Endothelial cell of umbilical vein (primary cell): ENCODE data around the gene CD46. TPM values are rescaled to one million over a fixed set of nuclear protein-coding genes. Genes with fewer than 3 reads are reported as not detected.

Experiments
- BruUV-seq: library from RNA; stranded (reverse); fragments of 400-500 nt; replicated peaks from 2 replicates; lab custom pipeline; 2021; lab: Mats Ljungman, UMichigan
- CTCF ChIA-PET: fragments of 300-600, 350-600 bp; sonication (Branson Sonifier 250); formaldehyde crosslinking; loops from one replicate; lab custom pipeline; 2021; ENCODE audit warnings: antibody characterized with exemption, inconsistent platforms; lab: Charles Lee
- POLR2A ChIA-PET: fragments of 300-600, 350-600 bp; sonication (Branson Sonifier 250); formaldehyde crosslinking; loops from one replicate; lab custom pipeline; 2021; ENCODE audit warnings: antibody characterized with exemption, inconsistent platforms; lab: Charles Lee
- DNase-seq: peaks from one replicate; pipeline ENCODE4 v3.0.0-alpha.2; 2011; ENCODE audit warnings: low read depth, low spot score
- FAIRE-seq: peaks from 2 replicates; lab custom pipeline; 2011; peaks lifted over from hg19 to GRCh38; lab: Jason Lieb, UNC
- H2AFZ ChIP-seq: 2 replicates; pipeline ENCODE4 v1.6.0; 2012; ENCODE audit warnings: low read depth, low read length, control low read depth, inconsistent platforms
- H3K27ac ChIP-seq: 2 replicates; pipeline ENCODE4 v1.5.1; 2011; ENCODE audit warnings: low read depth, mild to moderate bottlenecking, control low read depth, low read length, moderate library complexity; ENCODE audit not compliant: insufficient read depth
- H3K27me3 ChIP-seq, 2 experiments: 2 replicates each; pipeline versions ENCODE4 v1.6.0 to v1.6.1; 2011; ENCODE audit warnings: low read length in 2 of 2, mixed read lengths in 1 of 2; ENCODE audit not compliant: control insufficient read depth in 2 of 2, insufficient read depth in 2 of 2
- H3K36me3 ChIP-seq, 2 experiments: 2 replicates in 1 of 2; 3 replicates in 1 of 2; pipeline ENCODE4 v1.5.1; 2011; ENCODE audit warnings: low read length in 2 of 2, mild to moderate bottlenecking in 1 of 2, moderate library complexity in 1 of 2; ENCODE audit not compliant: control insufficient read depth in 2 of 2, insufficient read depth in 2 of 2; ENCODE audit errors: extremely low read depth in 1 of 2
- H3K4me1 ChIP-seq: 3 replicates; pipeline ENCODE4 v1.5.1; 2011; ENCODE audit warnings: mild to moderate bottlenecking, low read length; ENCODE audit not compliant: control insufficient read depth, insufficient read depth; ENCODE audit errors: extremely low read depth
- H3K4me2 ChIP-seq: 2 replicates; pipeline ENCODE4 v1.6.1; 2011; ENCODE audit warnings: low read length, control low read depth, mixed read lengths; ENCODE audit not compliant: insufficient read depth
- H3K4me3 ChIP-seq, 3 experiments: fragments of 200-600 bp in 1 of 3; sonication (generic), shearing (Covaris generic) in 1 of 3; replicated peaks in 1 of 3; 2 replicates each; pipeline ENCODE4 v1.5.1; 2011 to 2016; ENCODE audit warnings: control low read depth in 3 of 3, low read length in 3 of 3, mild to moderate bottlenecking in 2 of 3, inconsistent platforms in 1 of 3, low read depth in 1 of 3, moderate library complexity in 1 of 3; ENCODE audit not compliant: insufficient read depth in 1 of 3
- H3K79me2 ChIP-seq: 2 replicates; pipeline ENCODE4 v1.6.0; 2012; ENCODE audit warnings: low read length, inconsistent platforms; ENCODE audit not compliant: control insufficient read depth, insufficient read depth
- H3K9ac ChIP-seq: replicated peaks from 2 replicates; pipeline ENCODE3; 2011; ENCODE audit warnings: low read length, control low read depth; ENCODE audit not compliant: insufficient read depth; ENCODE audit errors: extremely low read depth
- H3K9me1 ChIP-seq: replicated peaks from 3 replicates; pipeline ENCODE4 v1.6.0; 2011; ENCODE audit warnings: mild to moderate bottlenecking, low read length; ENCODE audit not compliant: control insufficient read depth, insufficient read depth; ENCODE audit errors: extremely low read depth
- H3K9me3 ChIP-seq: replicated peaks from 2 replicates; pipeline ENCODE4 v1.5.1; 2012; ENCODE audit warnings: low read length, inconsistent platforms; ENCODE audit not compliant: control insufficient read depth, insufficient read depth
- H4K20me1 ChIP-seq: replicated peaks from 2 replicates; pipeline ENCODE3; 2011; ENCODE audit warnings: mild to moderate bottlenecking, low read length; ENCODE audit not compliant: control insufficient read depth, insufficient read depth; ENCODE audit errors: extremely low read depth
- CTCF ChIP-seq, 2 donors: IDR thresholded peaks; 1 replicate in 1 of 2; 2 replicates in 1 of 2; pipeline ENCODE4 v1.5.1; 2011; ENCODE audit warnings: low read length in 2 of 2, mild to moderate bottlenecking in 2 of 2, moderate library complexity in 2 of 2, control low read depth in 1 of 2, inconsistent platforms in 1 of 2, low read depth in 1 of 2; ENCODE audit not compliant: insufficient read depth in 1 of 2; ENCODE audit errors: extremely low read depth in 1 of 2
- EZH2 ChIP-seq: IDR thresholded peaks from 2 replicates; pipeline ENCODE4 v1.6.1; 2012; ENCODE audit warnings: borderline replicate concordance, low read depth, mild to moderate bottlenecking, moderate library complexity, low read length, inconsistent platforms; ENCODE audit not compliant: severe bottlenecking
- FOS ChIP-seq: IDR thresholded peaks from 2 replicates; pipeline ENCODE4 v1.6.1; 2011; ENCODE audit warnings: mild to moderate bottlenecking, low read length, moderate library complexity, borderline replicate concordance; ENCODE audit not compliant: insufficient read depth
- GATA2 ChIP-seq: IDR thresholded peaks from 2 replicates; pipeline ENCODE4 v1.7.0; 2011; ENCODE audit warnings: low read depth, mild to moderate bottlenecking, moderate library complexity, mixed read lengths, low read length; ENCODE audit not compliant: insufficient read length, insufficient read depth
- JUN ChIP-seq: IDR thresholded peaks from 2 replicates; pipeline ENCODE4 v1.6.1; 2011; ENCODE audit warnings: borderline replicate concordance, low read depth; ENCODE audit not compliant: insufficient read length, insufficient read depth
- MAX ChIP-seq: IDR thresholded peaks from 2 replicates; pipeline ENCODE4 v1.6.1; 2011; ENCODE audit not compliant: insufficient read depth, insufficient read length
- MYC ChIP-seq: IDR thresholded peaks from one replicate; pipeline ENCODE4 v1.6.1; 2011; ENCODE audit warnings: mild to moderate bottlenecking, low read depth, low read length
- POLR2A ChIP-seq: IDR thresholded peaks from 2 replicates; pipeline ENCODE4 v1.6.1; 2012; ENCODE audit warnings: low read depth, mild to moderate bottlenecking, control low read depth, low read length
- POLR2AphosphoS5 ChIP-seq: IDR thresholded peaks from 2 replicates; pipeline ENCODE4 v1.6.1; 2012; ENCODE audit warnings: low read depth, mild to moderate bottlenecking, control low read depth, low read length, moderate library complexity; ENCODE audit not compliant: insufficient read depth
- dilution Hi-C: fragments of 300-500 bp; cut with MboI; formaldehyde crosslinking; loops from one replicate; pipeline ENCODE4 v1.15.0; 2019; ENCODE audit warnings: low sequenced_read_pairs; ENCODE audit not compliant: extremely low pct_ligation_motif_present
- intact Hi-C: fragments of 100-400 bp; cut with micrococcal nuclease; formaldehyde crosslinking; loops from one replicate; pipeline ENCODE4 v1.10.0; 2022
- polyA plus RNA-seq, 4 experiments: library from polyadenylated mRNA; depleted of rRNA in 3 of 4; stranded (reverse) in 3 of 4; unstranded in 1 of 4; fragments of >200 nt; gene quantifications; 2 replicates each; pipeline versions ENCODE4 v1.2.1 to v1.2.3, GENCODE V29; 2011 to 2012; ENCODE audit warnings: missing spikeins in 1 of 4
- total RNA-seq: library from RNA; stranded (reverse); gene quantifications from 2 replicates; pipeline ENCODE4 v1.2.3, GENCODE V29; 2021

CD46 gene
- total and polyA plus RNA-seq, 2 donors (not counting 3 experiments of a cell fraction or from before 2014, with no cell fraction given) = 134 to 256 TPM

GRCh38 chr1:207812778-207813511 is 61.1 kb downstream of the CD46 start:
- H2AFZ ChIP-seq = no peak overlapping the region
- H3K79me2 ChIP-seq = peaks cover 10% of the 10 kb centered on the region
- POLR2A ChIA-PET = no interaction called here
- H3K36me3 ChIP-seq = peaks cover 0 to 17% of the 10 kb centered on the region in 2 experiments
- H3K4me3 ChIP-seq = no peak overlapping the region
- FAIRE-seq = peak; percentile 35
- no TSS peak for BruUV-seq
- H3K4me1 ChIP-seq = peaks cover 22% of the 10 kb centered on the region
- dilution Hi-C loops = no loop called here
- DNase-seq = no peak
- TF ChIP-seq MAX (no peak), EZH2 (no peak), MYC (no peak), GATA2 (no peak), FOS (no peak), POLR2AphosphoS5 (no peak), JUN (no peak), CTCF (IDR thresholded peaks at IDR 0.05; ENCODE audit: extremely low read depth in 1 of 2, insufficient read depth in 1 of 2, low read depth in 1 of 2, low read length in 2 of 2) (no peak), POLR2A (no peak)
- H4K20me1 ChIP-seq = no peaks in the 10 kb centered on the region
- no peak overlapping the region for H3K4me2 ChIP-seq
- CTCF ChIA-PET = interaction anchor here (1.0 to 2.5 kb wide), 13 partner anchors 10 to 185 kb away, joined by 3 to 35 read pairs (median 5); no protein-coding TSS in a partner anchor
- no peak overlapping the region for H3K27ac ChIP-seq
- H3K9me1 ChIP-seq = no peaks in the 10 kb centered on the region
- no peaks in the 10 kb centered on the region for H3K9me3 ChIP-seq
- no peaks in the 10 kb centered on the region for H3K27me3 ChIP-seq
- H3K9ac ChIP-seq = no peak overlapping the region
- intact Hi-C loops = no loop called here
